Keratinocyte (primary cell): ENCODE data around the gene CPOX.

ENCODE experiments used
- EZH2 ChIP-seq: IDR thresholded peaks from one replicate; pipeline ENCODE4 v1.6.1; 2012; ENCODE audit warnings: inconsistent platforms, mild to moderate bottlenecking, low read length, moderate library complexity
- TF ChIP-seq, protein P1 (sequence below), 3 experiments: IDR thresholded peaks in 1 of 3; conservative IDR thresholded peaks in 1 of 3; optimal IDR thresholded peaks in 1 of 3; 2 replicates in 2 of 3; 3 replicates in 1 of 3; pipeline versions ENCODE3 to v1.5.1; 2011; ENCODE audit warnings: low read length in 3 of 3, mild to moderate bottlenecking in 3 of 3, moderate library complexity in 2 of 3, control low read depth in 1 of 3, inconsistent platforms in 1 of 3; ENCODE audit not compliant: insufficient read depth in 2 of 3; ENCODE audit errors: extremely low read depth in 1 of 3

DNA sequence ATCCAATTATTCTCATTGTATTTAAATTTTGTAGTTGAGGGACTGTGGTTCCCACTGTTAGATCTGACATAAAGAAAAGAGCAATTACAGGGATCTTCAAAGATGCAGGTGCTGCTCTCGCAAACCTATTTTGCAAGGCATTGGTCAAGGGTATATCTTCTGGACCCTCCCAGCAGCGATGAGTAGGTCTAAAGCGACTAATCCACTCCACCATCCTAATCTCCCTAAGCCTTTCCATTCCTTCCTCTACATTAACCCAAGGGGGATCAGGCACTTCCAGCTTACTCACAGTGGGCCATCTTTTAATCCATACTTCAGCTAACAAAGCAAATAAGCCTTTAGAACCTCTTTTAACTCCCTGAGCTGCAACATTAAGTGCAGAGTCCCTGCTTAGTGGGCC is 37.0 kb upstream of the CPOX start:
- TF ChIP-seq, protein P1, sequence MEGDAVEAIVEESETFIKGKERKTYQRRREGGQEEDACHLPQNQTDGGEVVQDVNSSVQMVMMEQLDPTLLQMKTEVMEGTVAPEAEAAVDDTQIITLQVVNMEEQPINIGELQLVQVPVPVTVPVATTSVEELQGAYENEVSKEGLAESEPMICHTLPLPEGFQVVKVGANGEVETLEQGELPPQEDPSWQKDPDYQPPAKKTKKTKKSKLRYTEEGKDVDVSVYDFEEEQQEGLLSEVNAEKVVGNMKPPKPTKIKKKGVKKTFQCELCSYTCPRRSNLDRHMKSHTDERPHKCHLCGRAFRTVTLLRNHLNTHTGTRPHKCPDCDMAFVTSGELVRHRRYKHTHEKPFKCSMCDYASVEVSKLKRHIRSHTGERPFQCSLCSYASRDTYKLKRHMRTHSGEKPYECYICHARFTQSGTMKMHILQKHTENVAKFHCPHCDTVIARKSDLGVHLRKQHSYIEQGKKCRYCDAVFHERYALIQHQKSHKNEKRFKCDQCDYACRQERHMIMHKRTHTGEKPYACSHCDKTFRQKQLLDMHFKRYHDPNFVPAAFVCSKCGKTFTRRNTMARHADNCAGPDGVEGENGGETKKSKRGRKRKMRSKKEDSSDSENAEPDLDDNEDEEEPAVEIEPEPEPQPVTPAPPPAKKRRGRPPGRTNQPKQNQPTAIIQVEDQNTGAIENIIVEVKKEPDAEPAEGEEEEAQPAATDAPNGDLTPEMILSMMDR (optimal IDR thresholded peaks at IDR 0.05 in 1 of 3, IDR thresholded peaks at IDR 0.05 in 1 of 3, conservative IDR thresholded peaks at IDR 0.05 in 1 of 3; ENCODE audit: extremely low read depth in 1 of 3, insufficient read depth in 2 of 3, low read length in 3 of 3) = no peak
- no peak for TF ChIP-seq EZH2
